Peyer's patch (tissue), 4 donors: ENCODE data around the gene ADGRB3.

Source experiments
- POLR2A ChIP-seq, 2 donors: fragments of 450-650 bp; IDR thresholded peaks; one replicate each; pipeline ENCODE4 v1.5.1; 2017; ENCODE audit warnings: antibody characterized with exemption in 2 of 2, mild to moderate bottlenecking in 2 of 2, moderate library complexity in 2 of 2
- TF ChIP-seq, protein P1 (sequence below), 6 experiments: fragments of 450-650 bp in 4 of 6; fragments of 200-600 bp in 2 of 6; sonication (generic) in 1 of 6; IDR thresholded peaks; one replicate each; pipeline ENCODE4 v1.5.1; 2017 to 2019; ENCODE audit warnings: antibody characterized with exemption in 6 of 6, mild to moderate bottlenecking in 3 of 6, moderate library complexity in 1 of 6

DNA sequence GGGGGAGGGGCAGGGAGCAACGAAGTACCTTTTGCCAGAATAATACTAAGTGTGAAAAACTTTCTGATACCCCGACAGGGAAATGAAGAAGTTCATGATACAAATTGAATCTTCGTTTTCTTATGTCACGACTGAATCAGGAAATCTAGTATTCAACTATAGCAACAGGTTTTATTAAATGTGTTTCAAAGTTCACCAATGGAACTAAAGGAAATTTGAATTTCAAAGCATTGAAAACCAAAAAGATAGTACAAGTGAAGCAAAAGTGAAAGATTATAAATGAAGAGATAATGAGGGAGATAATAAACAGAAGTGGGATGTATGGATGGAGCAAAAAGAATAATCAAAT, 333.2 kb downstream of the ADGRB3 start:
- TF ChIP-seq, protein P1, sequence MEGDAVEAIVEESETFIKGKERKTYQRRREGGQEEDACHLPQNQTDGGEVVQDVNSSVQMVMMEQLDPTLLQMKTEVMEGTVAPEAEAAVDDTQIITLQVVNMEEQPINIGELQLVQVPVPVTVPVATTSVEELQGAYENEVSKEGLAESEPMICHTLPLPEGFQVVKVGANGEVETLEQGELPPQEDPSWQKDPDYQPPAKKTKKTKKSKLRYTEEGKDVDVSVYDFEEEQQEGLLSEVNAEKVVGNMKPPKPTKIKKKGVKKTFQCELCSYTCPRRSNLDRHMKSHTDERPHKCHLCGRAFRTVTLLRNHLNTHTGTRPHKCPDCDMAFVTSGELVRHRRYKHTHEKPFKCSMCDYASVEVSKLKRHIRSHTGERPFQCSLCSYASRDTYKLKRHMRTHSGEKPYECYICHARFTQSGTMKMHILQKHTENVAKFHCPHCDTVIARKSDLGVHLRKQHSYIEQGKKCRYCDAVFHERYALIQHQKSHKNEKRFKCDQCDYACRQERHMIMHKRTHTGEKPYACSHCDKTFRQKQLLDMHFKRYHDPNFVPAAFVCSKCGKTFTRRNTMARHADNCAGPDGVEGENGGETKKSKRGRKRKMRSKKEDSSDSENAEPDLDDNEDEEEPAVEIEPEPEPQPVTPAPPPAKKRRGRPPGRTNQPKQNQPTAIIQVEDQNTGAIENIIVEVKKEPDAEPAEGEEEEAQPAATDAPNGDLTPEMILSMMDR (IDR thresholded peaks at IDR 0.05), result no peak
- TF ChIP-seq POLR2A (IDR thresholded peaks at IDR 0.05), result no peak
